HepG2 (cell line): ENCODE data around the gene P3H4. TPM values are rescaled to one million over a fixed set of nuclear protein-coding genes. Genes with fewer than 3 reads are reported as not detected.

ENCODE experiments used
- ATF4 ChIP-seq, 2 experiments: fragments of 450-650 bp in 1 of 2; sonication (generic) in 1 of 2; formaldehyde crosslinking; IDR thresholded peaks; 2 replicates each; pipeline versions ENCODE4 v1.5.0 to v1.8.0; 2020 to 2022; ENCODE audit warnings: mild to moderate bottlenecking in 1 of 2, missing genetic modification reagents in 1 of 2
- CHD2 ChIP-seq: IDR thresholded peaks from 2 replicates; pipeline ENCODE4 v1.6.1; 2011; ENCODE audit warnings: low read depth, low read length, improper control_type of control experiment
- DDIT3 ChIP-seq: sonication (generic); formaldehyde crosslinking; IDR thresholded peaks from 2 replicates; pipeline ENCODE4 v1.4.0; 2020; ENCODE audit warnings: mild to moderate bottlenecking, missing genetic modification reagents
- HCFC1 ChIP-seq: fragments of 150-350 bp; IDR thresholded peaks from 2 replicates; pipeline ENCODE4 v1.6.1; 2014; ENCODE audit warnings: low read depth, low read length
- HMG20B ChIP-seq: conservative IDR thresholded peaks from 2 replicates; pipeline ENCODE4 v1.6.1; 2016; ENCODE audit warnings: missing genetic modification reagents, missing compliant biosample characterization
- IRF9 ChIP-seq: sonication (generic); formaldehyde crosslinking; IDR thresholded peaks from 2 replicates; pipeline ENCODE4 v1.8.0; 2022; ENCODE audit warnings: missing genetic modification reagents, mild to moderate bottlenecking, borderline replicate concordance
- NCOA1 ChIP-seq: sonication (generic); formaldehyde crosslinking; IDR thresholded peaks from 2 replicates; pipeline ENCODE4 v1.9.0; 2021; ENCODE audit warnings: missing genetic modification reagents
- NFYC ChIP-seq: IDR thresholded peaks from 2 replicates; pipeline ENCODE4 v1.6.1; 2016; ENCODE audit warnings: missing genetic modification reagents, missing compliant biosample characterization
- NR2C2 ChIP-seq: sonication (generic); formaldehyde crosslinking; IDR thresholded peaks from 2 replicates; pipeline ENCODE4 v1.4.0; 2020; ENCODE audit warnings: missing genetic modification reagents, mild to moderate bottlenecking, moderate library complexity, borderline replicate concordance
- POLR2A ChIP-seq, 2 experiments: IDR thresholded peaks; 2 replicates each; pipeline ENCODE4 v1.6.1; 2011; ENCODE audit warnings: low read depth in 2 of 2, low read length in 2 of 2, mild to moderate bottlenecking in 1 of 2, moderate library complexity in 1 of 2; ENCODE audit not compliant: insufficient read depth in 1 of 2
- RARA ChIP-seq: IDR thresholded peaks from 2 replicates; pipeline ENCODE4 v1.6.1; 2016; ENCODE audit warnings: missing genetic modification reagents, missing compliant biosample characterization
- RFXANK ChIP-seq: IDR thresholded peaks from 2 replicates; pipeline ENCODE4 v1.6.1; 2016
- SIN3B ChIP-seq: fragments of 150-350 bp; IDR thresholded peaks from 2 replicates; pipeline ENCODE4 v1.6.1; 2014; ENCODE audit warnings: low read length
- SNAI1 ChIP-seq: sonication (generic); formaldehyde crosslinking; IDR thresholded peaks from 2 replicates; pipeline ENCODE4 v1.5.0; 2020; ENCODE audit warnings: mild to moderate bottlenecking, missing genetic modification reagents, borderline replicate concordance
- SRY ChIP-seq: sonication (generic); formaldehyde crosslinking; IDR thresholded peaks from 2 replicates; pipeline ENCODE4 v1.8.0; 2022; ENCODE audit warnings: mild to moderate bottlenecking, missing genetic modification reagents
- TARDBP ChIP-seq: sonication (generic); formaldehyde crosslinking; IDR thresholded peaks from 2 replicates; pipeline ENCODE4 v1.8.0; 2022; ENCODE audit warnings: mild to moderate bottlenecking, missing genetic modification reagents
- ZBTB3 ChIP-seq: sonication (generic); formaldehyde crosslinking; IDR thresholded peaks from 2 replicates; pipeline ENCODE4 v1.4.0; 2020; ENCODE audit warnings: low read depth, mild to moderate bottlenecking, moderate library complexity, missing genetic modification reagents, borderline replicate concordance
- ZNF205 ChIP-seq: IDR thresholded peaks from 2 replicates; pipeline ENCODE4 v1.6.1; 2018; ENCODE audit warnings: missing biosample characterization, missing genetic modification reagents
- ZNF530 ChIP-seq: sonication (generic); formaldehyde crosslinking; IDR thresholded peaks from 2 replicates; pipeline ENCODE4 v1.5.0; 2020; ENCODE audit warnings: low read depth, mild to moderate bottlenecking, missing genetic modification reagents
- ZNF563 ChIP-seq: sonication (generic); formaldehyde crosslinking; IDR thresholded peaks from 2 replicates; pipeline ENCODE4 v1.8.0; 2022; ENCODE audit warnings: mild to moderate bottlenecking, moderate library complexity, missing genetic modification reagents
- ZNF567 ChIP-seq: sonication (generic); formaldehyde crosslinking; IDR thresholded peaks from 2 replicates; pipeline ENCODE4 v1.8.1; 2023; ENCODE audit warnings: mild to moderate bottlenecking, missing genetic modification reagents, borderline replicate concordance
- ZNF570 ChIP-seq: sonication (generic); formaldehyde crosslinking; IDR thresholded peaks from 2 replicates; pipeline ENCODE4 v1.4.0; 2020; ENCODE audit warnings: mild to moderate bottlenecking, missing genetic modification reagents, borderline replicate concordance
- ZNF710 ChIP-seq: sonication (generic); formaldehyde crosslinking; IDR thresholded peaks from 2 replicates; pipeline ENCODE4 v1.5.0; 2020; ENCODE audit warnings: mild to moderate bottlenecking, missing genetic modification reagents, borderline replicate concordance
- ZNF788 ChIP-seq: sonication (generic); formaldehyde crosslinking; IDR thresholded peaks from 2 replicates; pipeline ENCODE4 v1.5.0; 2020; ENCODE audit warnings: mild to moderate bottlenecking, missing genetic modification reagents, borderline replicate concordance
- polyA plus RNA-seq, 8 experiments: library from polyadenylated mRNA; depleted of rRNA in 3 of 8; stranded (reverse) in 7 of 8; unstranded in 1 of 8; fragments of >200 nt; fragmentation: Illumina TruSeq in 4 of 8; extraction: Trizol in 4 of 8; gene quantifications; 2 replicates each; pipeline versions ENCODE4 v1.2.1 to v1.2.3, GENCODE V29; 2011 to 2016; ENCODE audit warnings: low read depth in 4 of 8, missing spikeins in 1 of 8, mixed read lengths in 1 of 8; ENCODE audit not compliant: insufficient read depth in 1 of 8
- total RNA-seq, 5 experiments: library from RNA; depleted of rRNA; stranded (reverse); fragments of >200 nt; fragmentation: Illumina TruSeq; extraction: Trizol; gene quantifications; 2 replicates each; pipeline ENCODE4 v1.2.3, GENCODE V29; 2016; ENCODE audit warnings: low read depth in 1 of 5
- TF ChIP-seq, protein P1 (sequence below): sonication (generic); formaldehyde crosslinking; IDR thresholded peaks from 2 replicates; pipeline ENCODE4 v1.9.0; 2022; ENCODE audit warnings: low read depth, missing genetic modification reagents

Gene P3H4
- total and polyA plus RNA-seq, 2 of the 13 experiments (the other 11 are each of a cell fraction or from before 2014, with no cell fraction given) = 37.1 to 50.6 TPM

GRCh38 chr17:41800601-41801373 lies 11.0 kb downstream of the P3H4 start (continued):
- TF ChIP-seq ATF4 (CRISPR knock-in tag; IDR thresholded peaks at IDR 0.05) (no peak), ZNF567 (CRISPR knock-in tag) (no peak), ZNF205 (CRISPR knock-in tag) (no peak), ZNF563 (peak; percentile 65; the same call in 1 of the 2 replicates), ZNF788 (CRISPR knock-in tag) (no peak), DDIT3 (CRISPR knock-in tag) (no peak), ZBTB3 (peak; percentile 2; the same call in 1 of the 2 replicates), TARDBP (CRISPR knock-in tag) (peak; percentile 36; the same call in 1 of the 2 replicates), IRF9 (CRISPR knock-in tag) (no peak), SRY (CRISPR knock-in tag) (0 out of 2 replicates have a peak, but pooled peaks have one; percentile 53), CHD2 (no peak), HMG20B (CRISPR knock-in tag) (no peak), NR2C2 (peak; percentile 56; the same call in 1 of the 2 replicates), ZNF570 (CRISPR knock-in tag) (no peak), SIN3B (no peak), SNAI1 (no peak), POLR2A (IDR thresholded peaks at IDR 0.05; ENCODE audit: insufficient read depth in 1 of 2, low read depth in 2 of 2, low read length in 2 of 2) (no peak; a peak in 2 of 4 replicates), ZNF710 (CRISPR knock-in tag) (no peak; the same call in 1 of the 2 replicates), NCOA1 (CRISPR knock-in tag) (no peak), ZNF530 (CRISPR knock-in tag) (no peak), NFYC (CRISPR knock-in tag) (no peak), HCFC1 (no peak), RFXANK (CRISPR knock-in tag) (no peak), RARA (CRISPR knock-in tag) (peak; percentile 60; the same call in 1 of the 2 replicates)
- TF ChIP-seq, protein P1, sequence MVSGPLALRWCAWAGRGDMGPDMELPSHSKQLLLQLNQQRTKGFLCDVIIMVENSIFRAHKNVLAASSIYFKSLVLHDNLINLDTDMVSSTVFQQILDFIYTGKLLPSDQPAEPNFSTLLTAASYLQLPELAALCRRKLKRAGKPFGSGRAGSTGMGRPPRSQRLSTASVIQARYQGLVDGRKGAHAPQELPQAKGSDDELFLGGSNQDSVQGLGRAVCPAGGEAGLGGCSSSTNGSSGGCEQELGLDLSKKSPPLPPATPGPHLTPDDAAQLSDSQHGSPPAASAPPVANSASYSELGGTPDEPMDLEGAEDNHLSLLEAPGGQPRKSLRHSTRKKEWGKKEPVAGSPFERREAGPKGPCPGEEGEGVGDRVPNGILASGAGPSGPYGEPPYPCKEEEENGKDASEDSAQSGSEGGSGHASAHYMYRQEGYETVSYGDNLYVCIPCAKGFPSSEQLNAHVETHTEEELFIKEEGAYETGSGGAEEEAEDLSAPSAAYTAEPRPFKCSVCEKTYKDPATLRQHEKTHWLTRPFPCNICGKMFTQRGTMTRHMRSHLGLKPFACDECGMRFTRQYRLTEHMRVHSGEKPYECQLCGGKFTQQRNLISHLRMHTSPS (CRISPR knock-in tag) = peak; percentile 28
